GM19463 (cell line): ENCODE data around the gene UBE4B.
A peak's percentile ranks its signal among the peaks of the same experiment; 100 is the strongest.
"Not testable (repeated sequence)": the region's sequence is repeated elsewhere in the genome, so short reads cannot be mapped to it uniquely, and the experiment has no call there.

Source experiments
- ATAC-seq: cut with Tn5 transposase; IDR thresholded peaks from one replicate; pipeline ENCODE4 v1.9.1; 2021; ENCODE audit warnings: mild to moderate bottlenecking, moderate library complexity; ENCODE audit not compliant: unreplicated experiment

Gene UBE4B

GRCh38 chr1:10070206-10070605 is 37.4 kb downstream of the UBE4B start:
- ATAC-seq, result no peak

DNA sequence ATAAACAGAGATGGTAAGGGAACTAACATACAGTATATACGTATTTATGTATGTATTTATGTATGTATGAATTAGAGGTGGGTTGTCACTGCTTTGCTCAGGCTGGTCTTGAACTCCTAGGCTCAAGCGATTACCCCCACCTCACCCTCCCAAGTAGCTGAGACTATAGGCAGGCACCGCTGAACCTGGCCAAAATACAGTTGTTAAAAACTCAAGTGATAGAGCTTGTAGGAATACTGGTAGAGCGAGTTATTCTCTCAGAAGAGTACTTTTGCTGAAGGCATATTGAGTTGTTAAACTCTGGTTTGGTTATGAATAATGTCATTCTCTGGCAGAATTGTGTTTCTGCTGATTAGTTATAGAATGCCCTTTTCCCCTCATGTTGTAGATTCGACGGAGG is 38.9 kb downstream of the UBE4B start:
- no peak for ATAC-seq

- not testable (repeated sequence) for ATAC-seq
Measured at GRCh38 chr1:10073371-10073770, 40.6 kb downstream of the UBE4B start.

- peak; percentile 65 for ATAC-seq
Measured at GRCh38 chr1:10074059-10074851, 41.5 kb downstream of the UBE4B start.

DNA sequence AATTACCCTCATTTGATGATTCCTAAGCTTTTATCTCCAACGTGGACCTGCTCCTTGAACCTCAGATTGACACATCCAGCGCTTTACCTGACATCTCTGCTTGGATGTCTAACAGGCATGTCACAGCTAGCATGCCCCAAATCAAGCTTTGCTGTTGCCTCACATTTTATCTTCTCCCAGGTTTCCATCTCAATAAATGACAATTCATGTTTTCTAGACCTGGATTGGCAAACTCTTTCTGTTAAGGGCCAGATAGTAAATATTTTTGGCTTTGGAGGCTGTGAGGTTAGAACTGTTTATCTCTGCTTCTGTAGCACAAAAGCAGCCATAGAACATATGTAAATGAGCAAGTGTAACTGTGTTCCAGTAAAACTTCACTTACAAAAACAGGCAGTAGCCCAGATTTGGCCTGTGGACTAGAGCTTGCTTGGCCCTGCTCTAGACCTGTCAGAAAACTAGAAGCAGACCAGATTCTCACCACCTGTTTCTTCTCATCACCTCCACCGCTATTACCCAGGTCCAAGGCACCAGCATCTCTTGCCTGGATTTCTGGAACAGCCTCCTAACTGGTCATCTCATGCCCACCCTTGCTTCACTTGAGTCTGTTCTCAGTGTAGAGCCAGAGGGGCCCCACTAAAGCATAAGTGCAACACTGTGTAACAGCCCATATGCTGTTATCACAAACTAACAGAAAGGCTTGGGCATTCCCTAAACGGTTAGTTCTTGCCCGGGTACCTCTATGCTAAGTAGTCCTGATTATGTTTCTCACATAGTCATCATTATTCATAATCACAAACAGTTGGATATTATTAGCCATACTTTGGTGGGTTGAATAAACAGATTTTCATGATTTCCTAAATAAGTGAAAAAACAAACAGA is 42.3 kb downstream of the UBE4B start:
- no peak for ATAC-seq

- ATAC-seq, result no peak
Measured at GRCh38 chr1:10075732-10076131, 43.0 kb downstream of the UBE4B start.

DNA sequence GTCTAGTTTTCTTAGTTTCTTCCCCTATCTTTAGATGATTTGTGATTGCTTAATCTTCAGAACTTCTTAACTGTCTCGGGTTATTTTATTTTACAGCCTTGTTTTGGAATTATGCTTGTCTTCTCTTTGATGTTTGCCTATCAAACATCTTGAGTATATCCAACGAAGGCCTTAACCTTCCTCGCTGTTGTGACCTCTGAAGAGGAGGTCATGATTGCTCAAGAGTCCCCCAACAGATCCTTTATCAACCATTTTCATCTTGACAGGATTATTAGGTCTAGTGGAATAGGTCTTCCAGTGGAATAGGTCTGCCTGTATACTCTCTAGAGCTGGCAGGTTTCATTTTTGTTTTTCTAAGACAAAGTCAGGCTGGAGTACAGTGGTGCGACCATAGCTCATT is 45.7 kb downstream of the UBE4B start:
- no peak for ATAC-seq

- ATAC-seq, result no peak
Measured at GRCh38 chr1:10080523-10080922, 47.8 kb downstream of the UBE4B start.

DNA sequence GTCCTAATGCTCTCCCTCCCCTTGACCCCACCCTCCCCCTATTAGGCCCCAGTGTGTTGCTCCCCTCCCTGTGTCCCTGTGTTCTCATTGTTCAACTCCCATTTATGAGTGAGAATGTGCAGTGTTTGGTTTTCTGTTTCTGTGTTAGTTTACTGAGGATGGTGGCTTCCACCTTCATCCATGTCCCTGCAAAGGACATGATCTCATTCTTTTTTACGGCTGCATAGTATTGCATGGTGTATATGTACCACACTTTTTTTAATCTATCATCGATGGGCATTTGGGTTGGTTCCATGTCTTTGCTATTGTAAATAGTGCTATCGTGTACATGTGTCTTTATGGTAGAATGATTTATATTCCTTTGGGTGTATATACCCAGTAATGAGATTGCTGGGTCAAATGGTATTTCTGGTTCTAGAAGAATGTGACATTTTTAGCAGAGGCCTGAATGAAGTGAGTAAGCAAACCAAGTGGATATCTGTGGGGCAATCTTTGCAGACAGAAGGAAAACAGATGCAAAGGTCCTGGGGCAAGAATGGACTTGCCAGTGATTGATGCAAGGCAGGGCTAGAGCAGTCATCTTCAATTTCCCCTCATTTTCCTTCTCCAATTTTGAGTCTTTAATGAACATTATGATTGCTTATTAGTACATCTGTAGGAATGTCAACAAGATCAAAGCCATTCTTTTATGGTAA is 50.2 kb downstream of the UBE4B start:
- no peak for ATAC-seq

- no peak for ATAC-seq
Measured at GRCh38 chr1:10084045-10084444, 51.3 kb downstream of the UBE4B start.

DNA sequence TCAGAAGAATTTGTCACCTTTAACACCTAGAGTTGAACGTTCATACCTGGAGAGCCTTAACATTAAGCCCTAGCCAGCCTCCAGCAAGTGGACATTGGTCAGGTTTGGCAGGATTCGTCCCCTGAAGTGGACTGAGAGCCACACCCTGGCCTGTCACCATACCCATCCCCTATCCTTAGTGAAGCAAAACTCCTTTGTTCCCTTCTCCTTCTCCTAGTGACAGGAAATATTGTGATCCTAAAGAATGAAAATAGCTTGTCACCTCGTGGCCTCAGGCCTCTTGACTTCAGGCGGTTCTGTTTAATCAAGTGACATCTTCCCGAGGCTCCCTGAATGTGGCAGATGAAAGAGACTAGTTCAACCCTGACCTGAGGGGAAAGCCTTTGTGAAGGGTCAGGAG is 52.3 kb downstream of the UBE4B start:
- no peak for ATAC-seq

GRCh38 chr1:10087210-10087609 is 54.5 kb downstream of the UBE4B start:
- no peak for ATAC-seq

- ATAC-seq, result no peak
Measured at GRCh38 chr1:10101929-10102328, 69.2 kb downstream of the UBE4B start.

DNA sequence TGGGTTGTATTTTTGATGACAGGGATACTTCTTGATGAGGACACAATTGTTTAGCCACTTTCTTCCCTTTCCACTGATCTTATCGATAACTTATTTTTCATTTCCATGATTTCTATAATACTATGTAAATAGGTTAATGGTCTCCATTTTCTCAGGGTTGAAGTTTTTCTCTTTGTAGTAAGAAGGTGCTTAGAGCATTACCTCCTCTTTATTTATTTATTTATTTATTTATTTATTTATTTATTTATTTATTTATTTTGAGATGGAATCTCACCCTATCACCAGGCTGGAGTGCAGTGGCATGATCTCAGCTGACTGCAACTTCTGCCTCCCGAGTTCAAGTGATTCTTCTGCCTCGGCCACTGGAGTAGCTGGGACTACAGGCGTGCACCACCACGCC is 70.4 kb downstream of the UBE4B start:
- no peak for ATAC-seq

- ATAC-seq, result no peak
Measured at GRCh38 chr1:10104834-10105233, 72.1 kb downstream of the UBE4B start.

DNA sequence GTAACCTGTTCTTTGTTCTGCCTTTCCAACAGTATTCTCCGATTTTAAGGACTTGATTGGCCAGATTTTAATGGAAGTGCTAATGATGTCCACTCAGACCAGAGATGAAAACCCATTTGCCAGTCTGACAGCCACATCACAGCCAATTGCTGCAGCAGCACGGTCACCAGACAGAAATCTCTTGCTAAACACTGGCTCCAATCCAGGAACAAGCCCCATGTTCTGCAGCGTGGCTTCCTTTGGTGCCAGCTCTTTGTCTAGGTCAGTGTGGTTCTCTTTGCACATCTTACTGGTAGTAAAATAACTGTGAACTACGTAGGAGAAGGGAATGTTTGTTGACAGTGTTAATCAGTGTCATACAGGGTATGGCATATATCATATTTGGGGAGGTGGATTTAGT is 72.7 kb downstream of the UBE4B start:
- no peak for ATAC-seq

DNA sequence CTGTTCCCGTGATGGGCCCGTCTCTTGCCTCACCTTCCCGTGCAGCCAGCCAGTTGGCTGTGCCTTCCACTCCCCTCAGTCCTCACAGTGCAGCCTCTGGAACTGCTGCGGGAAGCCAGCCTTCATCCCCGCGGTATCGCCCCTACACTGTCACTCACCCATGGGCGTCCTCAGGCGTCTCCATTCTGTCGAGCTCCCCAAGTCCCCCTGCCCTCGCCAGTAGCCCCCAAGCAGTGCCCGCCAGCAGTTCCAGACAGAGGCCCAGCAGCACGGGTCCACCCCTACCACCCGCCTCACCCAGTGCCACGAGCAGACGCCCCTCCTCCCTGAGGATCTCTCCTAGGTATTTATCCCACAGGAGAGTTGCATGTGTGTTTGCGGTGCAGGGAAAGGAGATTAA is 73.5 kb downstream of the UBE4B start:
- ATAC-seq, result no peak

- no peak for ATAC-seq
Measured at GRCh38 chr1:10106756-10107475, 74.2 kb downstream of the UBE4B start.

- not testable (repeated sequence) for ATAC-seq
Measured at GRCh38 chr1:10107476-10107847, 74.7 kb downstream of the UBE4B start.

GRCh38 chr1:10108134-10108663 is 75.4 kb downstream of the UBE4B start:
- ATAC-seq, result no peak
